NCI-H1930 (cell line): Measurements from ENCODE around the gene TMEM126B.
"Not testable (repeated sequence)": the region's sequence is repeated elsewhere in the genome, so short reads cannot be mapped to it uniquely, and the experiment has no call there.

Source experiments
- DNase-seq, 2 experiments: peaks; one replicate each; lab custom pipeline; 2025; lab: John Stamatoyannopoulos, UW

The TMEM126B gene

DNA sequence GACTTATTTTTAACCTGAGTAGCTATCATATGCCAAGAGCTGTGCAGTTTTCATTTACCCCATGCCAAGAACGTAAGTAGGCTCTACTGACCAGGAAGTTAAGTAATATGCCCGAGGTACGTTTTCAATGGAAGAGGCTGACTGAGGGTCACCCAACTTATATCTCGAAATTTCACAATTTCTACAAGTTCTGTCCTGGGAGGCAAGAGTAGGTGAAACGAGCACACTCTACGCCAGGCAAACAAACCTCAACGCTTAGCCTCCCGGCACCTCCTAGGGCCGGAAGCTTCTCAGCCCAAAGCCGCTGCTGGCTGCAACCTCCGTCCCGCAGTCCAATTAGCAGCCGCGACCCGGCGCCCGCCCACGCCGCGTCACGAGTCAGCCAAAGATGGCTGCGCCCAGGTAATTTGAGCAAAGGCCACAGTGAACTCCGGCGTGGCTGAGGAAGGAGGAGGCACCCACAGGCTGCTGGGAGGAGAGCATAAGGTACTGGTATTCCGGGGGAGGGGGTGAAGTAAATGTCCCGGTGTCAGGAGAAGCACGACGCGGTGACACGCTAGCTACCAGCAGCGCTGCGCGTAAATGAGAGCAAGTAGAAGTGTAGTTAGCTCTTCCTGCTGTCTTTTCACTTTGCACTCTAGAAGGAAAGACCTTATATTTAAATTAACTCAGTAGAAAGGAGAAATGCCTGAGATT is 19.4 kb downstream of the TMEM126B start, which contains the start of gene TMEM126A:
Gene TMEM126A, plus strand, starts transcription at position 364 of the 696 bp plus-strand sequence. CDS start 2,289 bp downstream, outside the sequence.
- peak; percentile 74 to 78 for DNase-seq

DNA sequence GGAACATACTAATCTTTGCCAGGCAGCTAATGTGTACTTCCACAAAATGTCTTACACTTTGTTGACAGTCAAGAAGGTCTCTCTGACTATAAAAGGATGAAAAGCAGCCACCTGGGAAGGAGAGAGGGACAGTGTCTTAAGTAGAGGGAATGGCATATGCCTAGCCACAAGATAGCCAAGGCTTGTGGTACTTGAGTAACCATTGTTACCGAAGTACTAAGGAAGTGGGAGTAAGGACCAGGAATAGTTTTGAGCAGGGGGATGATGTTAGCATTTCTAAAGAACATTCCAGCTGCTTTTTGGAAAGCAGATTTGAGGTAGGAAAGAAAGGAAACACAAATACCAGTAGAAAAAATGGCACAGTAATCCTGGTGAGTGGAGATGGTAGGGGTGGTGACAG is 22.7 kb downstream of the TMEM126B start:
- DNase-seq = no peak

DNA sequence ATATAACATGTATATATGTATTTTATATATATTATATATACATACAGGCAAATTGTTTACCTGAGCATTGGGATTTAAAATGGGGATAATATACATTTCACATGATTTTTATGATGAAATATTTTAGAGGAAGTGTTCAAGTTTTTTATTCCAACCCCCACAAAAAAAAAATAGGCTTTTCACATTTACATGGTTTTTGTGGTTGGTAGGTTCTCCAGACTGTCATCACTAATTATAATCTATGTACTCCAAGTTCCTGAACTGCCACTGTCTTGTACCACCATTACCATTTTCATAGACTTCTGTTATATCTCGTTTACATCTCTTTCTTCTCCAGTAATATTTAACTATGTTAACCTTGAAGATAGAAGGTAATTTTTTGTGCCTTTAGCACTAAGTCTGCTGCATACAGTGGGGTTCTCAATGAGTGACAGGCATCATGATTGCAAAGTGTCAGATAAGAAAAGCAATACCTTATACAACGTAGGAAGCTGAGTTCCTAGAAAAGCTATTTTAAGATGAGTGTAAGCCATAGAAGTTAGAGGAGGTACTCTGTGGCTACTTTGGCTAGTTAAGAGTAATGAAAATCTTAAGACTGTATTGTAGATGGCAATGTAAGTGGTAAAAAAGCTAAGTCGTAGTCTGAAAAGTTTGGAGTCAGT is 24.5 kb downstream of the TMEM126B start:
- DNase-seq = no peak

DNA sequence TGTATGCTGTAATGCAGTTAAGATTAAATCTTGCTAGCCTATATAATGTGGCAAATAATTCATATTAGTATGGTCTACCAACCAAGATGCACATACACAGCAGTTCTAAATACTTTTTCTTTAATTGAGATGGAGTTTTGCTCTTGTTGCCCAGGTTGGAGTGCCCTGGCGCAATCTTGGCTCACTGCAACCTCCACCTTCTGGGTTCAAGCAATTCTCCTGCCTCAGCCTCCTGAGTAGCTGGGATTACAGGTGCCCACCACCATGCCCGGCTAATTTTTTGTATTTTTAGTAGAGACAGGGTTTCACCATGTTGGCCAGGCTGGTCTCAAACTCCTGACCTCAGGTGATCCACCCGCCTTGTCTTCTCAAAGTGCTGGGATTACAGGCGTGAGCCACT is 25.9 kb downstream of the TMEM126B start:
- DNase-seq = not testable (repeated sequence)

DNA sequence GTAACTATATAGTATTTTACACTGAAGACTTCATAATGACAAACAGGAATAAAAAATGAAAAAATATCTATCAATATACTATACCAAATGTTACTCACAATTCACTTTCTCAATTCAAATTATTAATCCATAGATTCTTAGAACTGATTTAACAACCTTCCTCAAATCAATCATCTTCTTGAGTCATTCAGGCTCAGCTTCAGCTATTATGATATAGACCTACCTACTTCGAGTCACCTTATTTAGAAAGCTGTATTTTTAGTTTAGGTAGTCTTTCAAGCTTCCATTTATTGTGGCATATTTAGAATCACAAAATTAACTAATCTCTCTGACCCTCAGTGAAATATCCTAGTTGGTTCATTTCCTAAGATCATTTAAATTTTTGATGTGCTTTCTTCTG is 28.4 kb downstream of the TMEM126B start:
- no peak for DNase-seq

DNA sequence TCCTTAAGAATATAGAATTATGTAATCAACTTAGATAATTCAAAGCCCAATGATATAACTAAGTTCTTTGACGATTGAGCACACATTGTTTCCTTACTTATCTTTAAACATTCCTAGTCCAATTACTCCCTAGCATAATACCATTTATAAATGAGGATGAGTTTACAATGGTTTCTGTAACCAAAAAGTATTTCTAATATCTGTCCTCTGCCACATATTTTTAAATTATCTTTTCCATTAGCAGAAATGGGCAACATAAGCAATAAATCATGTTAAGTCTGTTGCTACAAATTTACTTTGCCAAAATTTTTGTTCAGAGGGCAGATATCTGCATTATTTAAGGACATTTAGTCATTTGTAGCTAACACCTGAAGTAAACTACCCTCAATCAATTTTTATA is 29.8 kb downstream of the TMEM126B start:
- no peak for DNase-seq

DNA sequence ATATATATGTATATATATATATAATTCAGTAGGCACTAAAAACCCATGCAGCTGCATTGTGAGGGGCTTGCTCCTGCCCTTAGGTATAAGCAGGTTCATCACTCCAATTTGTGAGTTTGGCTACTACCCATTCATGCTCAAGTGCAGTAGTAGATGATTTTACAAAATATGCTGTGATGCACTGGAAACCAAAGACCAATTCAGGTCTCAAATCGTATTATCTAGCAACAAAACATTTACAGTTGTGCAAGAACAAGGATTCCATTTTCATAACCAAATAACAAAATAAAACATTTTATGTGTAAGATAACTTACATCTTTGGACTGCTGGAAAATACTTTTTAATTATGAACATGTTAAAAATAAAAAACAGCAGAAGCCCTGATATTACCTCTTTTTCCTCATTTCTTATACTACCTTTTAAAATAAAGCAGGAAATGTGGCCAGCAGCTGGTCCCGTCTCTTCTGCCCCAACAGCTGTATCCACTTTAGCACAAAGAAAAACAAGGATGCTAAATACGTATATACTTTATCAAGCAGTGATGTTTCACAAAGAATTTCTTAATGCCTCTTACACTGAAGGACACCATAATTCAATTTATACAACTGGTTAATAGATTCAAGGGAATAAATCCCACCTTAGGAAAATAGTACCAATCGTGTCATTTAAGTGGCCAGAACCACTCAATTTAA is 33.7 kb downstream of the TMEM126B start:
- no peak for DNase-seq

DNA sequence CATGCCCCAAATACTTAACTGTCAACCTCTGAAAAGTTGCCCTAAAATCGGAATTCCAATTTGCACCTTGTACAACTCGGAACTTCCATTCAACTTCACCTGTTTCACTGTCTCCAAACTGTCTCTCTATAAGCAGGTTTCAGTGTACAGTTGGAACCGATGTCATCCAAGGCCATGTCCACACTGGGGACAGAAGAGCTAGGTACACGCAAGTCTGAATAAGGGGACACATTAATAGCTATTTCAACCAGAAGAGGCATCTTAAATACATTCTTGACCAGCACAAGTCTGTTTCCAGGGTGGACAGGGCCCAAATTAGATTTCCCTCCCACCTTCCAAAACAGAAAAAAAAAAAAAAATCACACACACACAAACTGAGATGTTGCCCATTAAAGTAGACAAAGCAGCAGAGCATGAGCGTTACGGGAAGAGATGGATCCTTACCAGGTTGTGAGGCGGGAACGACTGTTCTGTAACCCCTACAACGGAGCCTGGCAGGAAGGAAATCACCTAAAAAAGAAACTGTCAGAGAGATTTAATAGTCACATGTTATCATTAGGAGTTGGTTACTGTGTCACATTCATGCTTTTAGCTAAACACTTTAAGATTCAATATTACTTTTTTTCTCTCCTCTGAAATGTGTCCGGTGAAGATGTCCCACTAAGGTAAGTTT is 34.8 kb downstream of the TMEM126B start:
- DNase-seq = no peak

DNA sequence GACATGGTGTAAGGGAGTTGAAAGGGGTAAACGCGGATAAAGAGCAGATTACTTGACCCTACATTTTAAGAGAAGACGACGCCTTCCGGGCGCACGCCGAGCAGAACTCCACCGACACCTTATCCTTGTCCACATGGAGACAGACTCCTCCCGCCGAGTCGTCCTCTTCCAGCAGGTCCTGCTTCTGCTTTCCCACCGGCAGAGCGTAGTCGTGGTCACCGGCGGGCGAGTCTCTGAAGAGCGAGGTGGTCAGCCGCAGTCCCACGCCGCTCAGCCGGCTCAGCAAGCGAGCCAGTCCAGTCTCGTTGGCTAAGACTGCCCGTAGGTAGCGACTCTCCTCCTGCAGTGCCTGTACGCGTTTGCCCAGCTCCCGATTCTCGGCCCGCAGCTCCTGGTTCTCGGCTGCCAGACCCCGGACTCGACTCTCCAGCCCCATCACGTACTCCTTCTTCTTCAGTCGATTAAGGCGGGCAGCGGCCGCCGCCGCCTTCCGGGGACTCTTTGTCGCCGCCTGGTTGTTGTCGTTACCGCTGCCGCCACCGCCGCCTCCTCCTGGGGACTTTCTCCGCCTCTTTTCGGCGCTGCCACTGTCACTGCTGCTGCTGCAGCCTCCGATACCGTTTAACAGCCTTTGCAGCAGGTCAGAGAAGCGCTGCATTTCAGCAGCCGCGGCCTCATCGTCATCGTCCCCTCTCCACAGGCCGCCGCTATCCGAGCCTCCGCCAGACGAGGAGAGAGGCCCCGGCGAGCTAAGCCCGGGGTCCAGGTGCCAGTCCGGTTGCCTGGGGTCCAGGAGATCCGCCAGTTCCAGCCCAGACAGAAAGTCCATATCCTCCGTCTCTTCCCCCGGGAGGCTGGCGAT is 35.6 kb downstream of the TMEM126B start:
- peak in 1 of 2 experiments; percentile 27 for DNase-seq

DNA sequence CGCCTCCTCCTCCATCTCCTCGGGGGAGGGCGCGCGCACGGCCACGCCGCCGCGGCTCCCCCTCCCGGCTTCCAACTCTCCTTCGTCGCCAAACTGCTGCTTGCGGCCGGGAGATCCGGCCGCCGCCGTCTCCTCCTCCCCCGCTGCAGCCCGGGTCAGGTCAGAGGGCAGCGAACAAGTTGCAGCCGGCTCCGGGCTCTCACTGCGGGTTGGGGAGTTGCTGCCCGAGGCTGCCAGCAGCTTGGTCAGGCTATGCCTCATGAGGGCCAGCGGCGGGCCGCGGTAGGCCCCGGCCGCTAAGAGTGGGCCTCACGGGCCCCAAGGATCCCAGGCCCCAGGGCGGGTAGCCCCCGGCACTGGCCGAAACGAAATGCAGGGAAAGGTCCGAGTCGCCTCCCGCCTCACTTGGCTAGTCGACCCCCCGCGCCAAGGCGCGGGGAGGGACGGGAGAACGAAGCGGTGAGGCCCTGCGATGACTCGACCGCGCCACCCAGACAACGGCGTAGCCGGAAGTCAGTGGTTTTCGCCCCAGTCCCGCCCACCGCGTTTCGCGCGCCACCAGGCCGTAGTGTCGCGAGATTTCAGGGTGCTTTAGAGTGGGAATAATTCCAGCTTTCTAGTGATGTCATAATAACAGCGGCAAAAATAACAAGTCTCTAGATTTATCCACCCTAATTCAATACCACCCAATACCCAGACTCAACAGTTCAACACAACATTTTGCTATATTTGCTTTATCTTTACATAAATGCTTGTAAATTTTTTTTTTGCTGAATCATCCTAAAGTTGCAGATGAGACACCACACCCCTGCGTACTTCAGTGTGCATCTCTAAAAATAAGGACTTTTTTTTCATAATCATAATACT is 36.5 kb downstream of the TMEM126B start, which contains the start of gene CREBZF:
Gene CREBZF, minus strand, starts transcription at position 515 of the 867 bp plus-strand sequence. Its CDS starts 254 bp downstream, at position 261.
- DNase-seq = peak; percentile 85 to 93

DNA sequence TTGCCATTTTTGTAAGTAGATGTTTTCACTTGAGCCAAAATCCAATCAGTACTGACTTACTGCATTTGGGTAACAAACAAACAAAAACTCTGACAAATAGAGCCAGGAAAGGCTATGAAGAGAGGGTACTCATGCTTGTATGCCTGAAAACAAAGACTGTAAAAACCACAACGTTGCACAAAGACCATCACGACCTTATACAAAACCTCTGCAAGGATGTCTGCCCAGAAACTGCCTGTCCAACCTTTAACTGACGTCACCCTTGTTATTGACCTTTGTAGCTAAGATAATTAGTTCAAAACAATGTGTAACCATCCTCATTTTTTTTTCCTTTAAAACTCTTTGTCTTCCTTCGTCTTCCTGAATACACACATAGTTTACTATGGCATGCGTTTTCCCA is 37.3 kb downstream of the TMEM126B start:
- peak; percentile 20 to 25 for DNase-seq

DNA sequence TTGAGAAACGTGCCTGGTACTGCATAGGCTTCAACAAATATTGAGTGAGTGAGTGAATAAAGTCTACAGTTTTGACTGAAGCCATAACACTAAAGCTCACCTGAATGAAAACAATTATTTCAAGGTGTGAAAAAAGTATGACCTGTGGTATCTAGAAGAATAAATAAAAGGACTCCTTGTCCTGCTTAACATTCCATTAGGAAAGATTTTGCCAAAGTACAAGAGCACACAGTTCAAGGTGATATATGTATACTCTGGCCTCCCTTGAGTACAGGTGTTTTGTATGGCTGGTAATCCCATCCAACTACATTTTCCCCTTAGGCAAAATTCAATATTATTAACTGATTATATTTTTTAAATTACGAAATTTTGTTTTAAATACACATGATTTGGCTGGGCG is 38.3 kb downstream of the TMEM126B start:
- no peak for DNase-seq

DNA sequence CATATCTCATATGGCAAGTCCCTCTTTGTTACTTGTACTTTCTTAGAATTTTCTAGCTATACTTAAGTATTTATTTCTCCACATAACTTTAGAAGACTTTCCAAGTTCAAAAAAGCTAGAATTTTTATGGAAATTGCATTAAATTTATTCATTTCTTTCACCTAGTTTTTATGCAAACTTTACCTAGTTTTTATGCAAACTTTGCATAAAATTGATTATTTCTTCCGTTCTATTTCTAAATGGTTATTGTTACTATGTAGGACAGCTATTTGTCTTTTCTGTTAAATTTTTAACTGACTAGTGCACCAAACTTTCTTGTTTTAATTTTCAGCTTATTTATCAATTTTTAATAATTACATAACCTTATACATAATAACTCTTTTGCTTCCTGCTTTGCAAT is 39.8 kb downstream of the TMEM126B start:
- no peak for DNase-seq

DNA sequence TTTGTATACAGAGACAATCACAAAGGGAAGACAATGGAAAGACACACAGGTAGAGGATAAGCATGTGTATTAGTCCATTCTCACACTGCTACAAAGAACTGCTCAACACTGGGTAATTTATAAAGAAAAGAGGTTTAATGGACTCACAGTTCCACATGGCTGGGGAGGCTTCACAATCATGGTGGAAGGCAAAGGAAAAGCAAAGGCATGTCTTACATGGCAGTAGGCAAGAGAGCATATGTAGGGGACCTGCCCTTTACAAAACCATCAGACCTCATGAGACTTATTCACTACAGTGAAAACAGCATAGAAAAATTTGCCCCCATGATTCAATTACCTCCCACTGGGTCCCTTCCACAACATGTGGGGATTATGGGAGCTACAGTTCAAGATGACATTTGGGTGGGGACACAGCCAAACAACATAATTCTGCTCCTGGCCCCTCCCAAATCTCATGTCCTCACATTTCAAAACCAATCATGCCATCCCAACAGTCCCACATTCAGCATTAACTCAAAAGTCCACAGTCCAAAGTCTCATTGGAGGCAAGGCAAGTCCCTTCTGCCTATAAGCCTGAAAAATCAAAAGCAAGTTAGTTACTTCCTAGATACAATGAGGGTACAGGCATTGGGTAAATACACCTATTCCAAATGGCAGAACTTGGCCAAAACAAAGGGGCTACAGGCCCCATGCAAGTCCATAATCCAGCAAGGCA is 42.7 kb downstream of the TMEM126B start:
- DNase-seq = not testable (repeated sequence)

DNA sequence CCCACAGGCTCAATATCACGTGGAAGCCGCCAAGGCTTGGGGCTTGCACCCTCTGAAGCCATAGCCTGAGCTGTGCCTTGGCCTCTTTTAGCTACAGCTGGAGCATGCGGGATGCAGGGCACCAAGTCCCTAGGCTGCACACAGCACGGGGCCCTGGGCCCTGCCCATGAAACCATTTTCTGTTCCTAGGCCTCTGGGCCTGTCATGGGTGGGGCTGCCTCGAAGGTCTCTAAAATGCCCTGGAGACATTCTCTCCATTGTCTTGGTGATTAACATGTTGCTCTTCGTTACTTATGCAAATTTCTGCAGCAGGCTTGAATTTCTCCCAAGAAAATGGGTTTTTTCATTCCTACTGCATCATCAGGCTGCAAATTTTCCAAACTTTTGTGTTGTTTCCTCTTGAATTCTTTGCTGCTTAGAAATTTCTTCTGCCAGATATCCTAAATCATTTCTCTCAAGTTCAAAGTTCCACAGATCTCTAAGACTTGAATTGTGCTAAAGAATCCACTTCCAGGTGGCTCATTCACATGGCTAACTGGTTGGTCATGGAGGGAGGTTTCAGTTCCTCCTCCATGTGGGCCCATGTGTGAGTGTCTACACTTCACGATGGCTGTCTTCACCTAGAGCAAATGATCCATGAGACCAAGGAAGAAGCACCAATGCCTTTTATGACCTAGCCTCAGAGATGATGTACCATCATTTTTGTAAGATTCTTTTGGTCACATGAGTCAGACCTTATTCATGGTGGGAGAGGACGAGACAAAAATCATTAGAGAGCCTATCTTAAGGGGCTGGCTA is 43.9 kb downstream of the TMEM126B start:
- no peak for DNase-seq

DNA sequence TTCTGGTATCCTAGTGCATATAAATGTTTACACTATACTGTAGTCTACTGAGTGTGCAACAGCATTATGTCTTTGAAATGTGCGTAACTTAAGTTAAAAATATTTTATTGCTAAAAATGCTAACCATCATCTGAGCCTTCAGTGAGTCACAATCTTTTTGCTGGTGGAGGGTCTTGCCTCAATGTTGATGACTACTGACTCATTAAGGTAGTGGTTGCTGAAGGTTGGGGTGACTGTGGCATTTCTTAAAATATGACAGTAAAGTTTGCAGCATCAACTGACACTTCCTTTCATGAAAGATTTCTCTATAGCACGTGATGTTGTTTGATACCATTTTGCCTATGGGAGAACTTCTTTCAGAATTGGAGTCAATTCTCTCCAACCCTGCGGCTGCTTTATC is 45.0 kb downstream of the TMEM126B start:
- DNase-seq = no peak

DNA sequence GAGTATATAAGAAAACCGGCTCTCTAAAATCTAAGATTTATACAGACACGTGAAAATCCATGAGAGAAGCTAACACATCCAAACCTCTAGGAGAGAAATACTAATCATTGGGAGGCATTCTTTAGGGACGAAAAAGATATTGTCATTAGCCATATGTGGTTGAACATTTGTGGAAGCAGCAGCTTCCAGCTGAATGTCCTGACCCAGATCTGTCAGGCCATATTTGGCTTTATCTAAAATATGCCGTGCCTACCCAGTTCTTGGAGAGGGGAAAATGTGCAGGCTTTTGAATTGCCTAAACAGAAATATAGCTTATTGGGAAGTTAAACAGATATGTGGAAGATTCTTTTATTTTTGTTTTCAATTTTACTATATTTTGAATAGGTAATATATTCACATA is 51.2 kb downstream of the TMEM126B start:
- no peak for DNase-seq

DNA sequence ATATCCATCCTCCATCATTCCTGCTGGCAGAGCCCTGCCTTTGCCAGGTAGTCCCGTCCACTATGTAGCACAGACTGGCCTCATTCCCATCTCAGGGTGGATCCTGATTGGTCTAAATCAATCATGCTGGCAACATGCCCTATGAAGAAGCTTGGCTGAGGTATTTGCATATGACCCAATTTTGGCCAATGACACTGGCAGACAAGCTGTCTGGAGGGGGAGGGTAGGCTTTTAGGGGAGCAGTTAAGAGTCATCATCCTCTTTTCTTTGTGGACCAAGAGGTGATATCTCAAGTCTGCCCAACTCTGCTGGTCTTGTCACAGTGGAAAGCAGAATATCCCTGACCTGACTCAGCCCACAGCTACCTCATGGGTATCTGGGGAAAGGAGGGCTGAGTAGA is 52.5 kb downstream of the TMEM126B start:
- no peak for DNase-seq
